ENCODE results near the gene SLC26A8.
A peak's percentile ranks its signal among the peaks of the same experiment; 100 is the strongest.
"Not testable (repeated sequence)": the region's sequence is repeated elsewhere in the genome, so short reads cannot be mapped to it uniquely, and the experiment has no call there.

Gene SLC26A8

DNA sequence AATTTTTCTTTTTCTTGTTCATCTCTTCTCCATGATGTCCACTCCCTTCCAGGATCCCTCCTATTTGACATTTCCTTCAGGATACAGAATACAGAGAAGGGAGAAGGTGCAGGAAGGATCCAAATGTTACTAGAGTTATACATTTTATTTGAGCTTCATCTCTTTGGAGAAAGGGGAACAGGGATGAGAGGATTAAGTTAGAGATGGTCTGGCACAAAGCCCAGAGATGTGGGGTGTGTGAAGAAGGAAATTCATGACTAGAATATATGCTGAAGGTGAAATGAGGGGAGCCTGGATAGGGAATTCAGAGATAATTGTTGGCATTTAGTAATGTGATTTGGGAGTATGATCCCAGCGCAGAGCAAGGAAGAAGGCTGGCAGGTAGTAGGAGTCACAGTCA is 81.1 kb downstream of the SLC26A8 start:
- no peak overlapping the region for H3K27ac ChIP-seq (ENCODE audit: low read depth, low read length)
- H3K9ac ChIP-seq (ENCODE audit: low read depth, low read length), result no peak overlapping the region
- H3K4me1 ChIP-seq (ENCODE audit: control insufficient read depth, insufficient read depth, low read length), result no peaks in the 10 kb centered on the region
- no peaks in the 10 kb centered on the region for H3K9me3 ChIP-seq (ENCODE audit: control insufficient read depth, insufficient read depth, low read length)
- H3K27me3 ChIP-seq (ENCODE audit: control insufficient read depth, insufficient read depth, low read length), result no peaks in the 10 kb centered on the region
- no peak overlapping the region for H3K4me3 ChIP-seq (ENCODE audit: low read depth, low read length)
- H3K36me3 ChIP-seq (ENCODE audit: control insufficient read depth, insufficient read depth, low read length), result no peaks in the 10 kb centered on the region

DNA sequence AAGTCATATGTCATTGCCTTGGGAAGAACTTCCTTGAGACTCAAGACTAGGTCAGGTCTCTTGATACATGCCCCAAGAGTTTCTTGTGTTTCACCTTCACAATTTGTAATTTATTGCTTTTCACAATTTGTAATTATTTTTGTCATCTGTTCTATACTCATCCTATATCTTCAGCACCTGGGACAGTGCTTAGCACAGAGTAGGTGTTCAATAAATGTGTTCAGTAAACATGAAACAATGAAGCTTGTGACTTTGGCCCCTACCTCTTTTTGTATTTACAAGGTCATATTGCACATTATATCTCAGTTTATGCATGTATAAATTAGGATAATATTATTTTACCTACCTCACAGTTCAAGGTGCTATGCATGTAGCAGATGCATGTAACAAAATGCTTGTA is 82.1 kb downstream of the SLC26A8 start:
- H3K36me3 ChIP-seq (ENCODE audit: control insufficient read depth, insufficient read depth, low read length), result no peaks in the 10 kb centered on the region
- H3K9ac ChIP-seq (ENCODE audit: low read depth, low read length), result no peak overlapping the region
- no peaks in the 10 kb centered on the region for H3K4me1 ChIP-seq (ENCODE audit: control insufficient read depth, insufficient read depth, low read length)
- no peaks in the 10 kb centered on the region for H3K9me3 ChIP-seq (ENCODE audit: control insufficient read depth, insufficient read depth, low read length)
- H3K27me3 ChIP-seq (ENCODE audit: control insufficient read depth, insufficient read depth, low read length), result no peaks in the 10 kb centered on the region
- H3K4me3 ChIP-seq (ENCODE audit: low read depth, low read length), result no peak overlapping the region
- H3K27ac ChIP-seq (ENCODE audit: low read depth, low read length), result no peak overlapping the region

DNA sequence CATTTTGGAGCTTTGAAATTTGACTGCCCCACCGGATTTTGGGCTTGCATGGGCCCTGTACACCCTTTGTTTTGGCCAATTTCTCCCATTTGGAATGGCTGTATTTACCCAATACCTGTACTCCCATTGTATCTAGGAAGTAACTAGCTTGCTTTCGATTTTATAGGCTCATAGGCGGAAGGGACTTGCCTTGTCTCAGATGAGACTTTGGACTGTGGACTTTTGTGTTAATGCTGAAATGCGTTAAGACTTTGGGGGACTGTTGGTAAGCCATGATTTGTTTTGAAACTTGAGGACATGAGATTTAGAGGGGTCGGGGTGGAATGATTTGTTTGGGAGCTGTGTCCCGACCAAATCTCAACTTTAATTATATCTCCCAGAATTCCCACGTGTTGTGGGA is 83.3 kb downstream of the SLC26A8 start:
- not testable (repeated sequence) for H3K27me3 ChIP-seq (ENCODE audit: control insufficient read depth, insufficient read depth, low read length); H3K36me3 ChIP-seq (ENCODE audit: control insufficient read depth, insufficient read depth, low read length); H3K4me3 ChIP-seq (ENCODE audit: low read depth, low read length); H3K9ac ChIP-seq (ENCODE audit: low read depth, low read length); H3K9me3 ChIP-seq (ENCODE audit: control insufficient read depth, insufficient read depth, low read length); H3K4me1 ChIP-seq (ENCODE audit: control insufficient read depth, insufficient read depth, low read length); H3K27ac ChIP-seq (ENCODE audit: low read depth, low read length)

DNA sequence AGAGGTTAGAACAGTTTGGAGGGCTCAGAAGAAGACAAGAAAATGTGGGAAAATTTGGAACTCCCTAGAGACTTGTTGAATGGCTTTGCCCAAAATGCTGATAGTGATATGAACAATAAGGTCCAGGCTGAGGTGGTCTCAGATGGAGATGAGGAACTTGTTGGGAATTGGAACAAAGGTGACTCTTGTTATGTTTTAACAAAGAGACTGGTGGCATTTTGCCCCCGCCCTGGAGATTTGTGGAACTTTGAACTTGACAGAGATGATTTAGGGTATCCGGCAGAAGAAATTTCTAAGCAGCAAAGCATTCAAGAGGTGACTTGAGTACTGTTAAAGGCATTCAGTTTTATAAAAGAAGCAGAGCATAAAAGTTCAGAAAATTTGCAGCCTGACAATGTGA is 84.4 kb downstream of the SLC26A8 start:
- not testable (repeated sequence) for H3K27me3 ChIP-seq (ENCODE audit: control insufficient read depth, insufficient read depth, low read length); H3K4me3 ChIP-seq (ENCODE audit: low read depth, low read length); H3K9ac ChIP-seq (ENCODE audit: low read depth, low read length); H3K36me3 ChIP-seq (ENCODE audit: control insufficient read depth, insufficient read depth, low read length); H3K4me1 ChIP-seq (ENCODE audit: control insufficient read depth, insufficient read depth, low read length); H3K27ac ChIP-seq (ENCODE audit: low read depth, low read length); H3K9me3 ChIP-seq (ENCODE audit: control insufficient read depth, insufficient read depth, low read length)

DNA sequence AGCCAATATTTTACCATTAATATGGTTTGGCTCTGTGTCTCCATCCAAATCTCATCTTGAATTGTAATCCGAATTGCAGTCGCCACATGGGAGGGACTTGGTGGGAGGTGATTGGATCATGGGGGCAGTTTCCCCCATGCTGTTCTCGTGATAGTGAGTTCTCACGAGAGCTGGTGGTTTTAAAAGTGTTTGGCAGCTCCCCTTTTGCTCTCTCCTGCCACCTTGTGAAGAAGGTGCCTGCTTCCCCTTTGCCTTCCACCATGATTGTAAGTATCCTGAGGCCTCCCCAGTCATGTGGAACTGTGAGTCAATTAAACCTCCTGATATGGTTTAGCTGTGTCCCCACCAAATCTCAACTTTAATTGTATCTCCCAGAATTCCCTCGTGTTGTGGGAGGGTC is 85.2 kb downstream of the SLC26A8 start:
- H3K27ac ChIP-seq (ENCODE audit: low read depth, low read length); H3K36me3 ChIP-seq (ENCODE audit: control insufficient read depth, insufficient read depth, low read length); H3K9me3 ChIP-seq (ENCODE audit: control insufficient read depth, insufficient read depth, low read length); H3K4me3 ChIP-seq (ENCODE audit: low read depth, low read length); H3K9ac ChIP-seq (ENCODE audit: low read depth, low read length); H3K27me3 ChIP-seq (ENCODE audit: control insufficient read depth, insufficient read depth, low read length); H3K4me1 ChIP-seq (ENCODE audit: control insufficient read depth, insufficient read depth, low read length): not testable (repeated sequence)

DNA sequence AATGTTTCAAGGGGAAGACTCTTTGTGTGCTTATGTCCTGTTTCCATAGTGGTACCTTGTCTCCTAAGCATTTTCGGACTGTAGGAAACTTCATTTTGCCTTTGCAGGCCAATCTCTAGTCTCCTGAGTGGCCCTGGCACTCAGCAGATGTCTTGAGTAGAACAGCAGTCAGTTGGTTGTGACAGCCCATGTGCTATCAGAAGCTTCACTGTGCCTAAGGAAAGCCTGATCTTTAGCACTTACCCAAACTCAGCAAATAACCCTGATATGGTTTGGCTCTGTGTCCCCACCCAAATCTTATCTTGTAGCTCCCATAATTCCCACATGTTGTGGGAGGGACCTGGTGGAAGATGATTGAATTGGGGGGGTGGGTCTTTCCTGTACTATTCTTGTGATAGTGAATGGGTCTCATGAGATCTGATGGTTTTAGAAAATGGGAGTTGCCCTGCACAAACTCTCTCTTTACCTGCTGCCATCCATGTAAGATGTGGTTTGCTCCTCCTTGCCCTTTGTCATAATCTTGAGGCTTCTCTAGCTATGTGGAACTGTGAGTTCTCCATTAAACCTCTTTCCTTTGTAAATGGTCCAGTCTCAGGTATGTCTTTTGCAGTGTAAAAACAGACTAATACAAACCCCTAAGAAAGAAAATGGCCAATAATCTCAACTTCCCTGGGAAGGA is 87.6 kb downstream of the SLC26A8 start:
- no peak overlapping the region for H3K9ac ChIP-seq (ENCODE audit: low read depth, low read length)
- H3K9me3 ChIP-seq (ENCODE audit: control insufficient read depth, insufficient read depth, low read length), result no peaks in the 10 kb centered on the region
- H3K27me3 ChIP-seq (ENCODE audit: control insufficient read depth, insufficient read depth, low read length), result no peaks in the 10 kb centered on the region
- no peak overlapping the region for H3K4me3 ChIP-seq (ENCODE audit: low read depth, low read length)
- H3K4me1 ChIP-seq (ENCODE audit: control insufficient read depth, insufficient read depth, low read length), result no peaks in the 10 kb centered on the region
- no peak overlapping the region for H3K27ac ChIP-seq (ENCODE audit: low read depth, low read length)
- no peaks in the 10 kb centered on the region for H3K36me3 ChIP-seq (ENCODE audit: control insufficient read depth, insufficient read depth, low read length)

DNA sequence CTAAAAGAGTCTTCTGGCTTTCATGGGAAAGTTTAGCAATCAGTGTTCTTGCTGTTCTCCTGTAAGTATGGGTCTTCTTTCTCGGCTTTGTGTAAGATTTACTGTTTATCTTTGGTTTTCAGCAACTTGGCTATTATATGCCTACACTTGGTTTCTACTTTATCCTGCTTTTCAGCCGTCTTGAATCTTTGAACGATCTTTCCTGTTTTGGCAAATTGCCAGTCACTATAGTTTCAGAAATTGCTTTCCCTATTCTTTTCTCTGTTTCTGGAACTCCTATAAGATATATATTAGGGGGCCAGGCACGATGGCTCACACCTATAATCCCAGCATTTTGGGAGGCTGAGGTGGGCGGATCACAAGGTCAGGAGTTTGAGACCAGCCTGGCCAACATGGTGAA is 89.0 kb downstream of the SLC26A8 start:
- Histone ChIP-seq H3K4me1 (ENCODE audit: control insufficient read depth, insufficient read depth, low read length) (peaks cover 5% of the 10 kb centered on the region), H3K4me3 (ENCODE audit: low read depth, low read length) (no peak overlapping the region), H3K36me3 (ENCODE audit: control insufficient read depth, insufficient read depth, low read length) (no peaks in the 10 kb centered on the region), H3K27ac (ENCODE audit: low read depth, low read length) (no peak overlapping the region), H3K9ac (ENCODE audit: low read depth, low read length) (no peak overlapping the region), H3K27me3 (ENCODE audit: control insufficient read depth, insufficient read depth, low read length) (peaks cover 5% of the 10 kb centered on the region), H3K9me3 (ENCODE audit: control insufficient read depth, insufficient read depth, low read length) (no peaks in the 10 kb centered on the region)

DNA sequence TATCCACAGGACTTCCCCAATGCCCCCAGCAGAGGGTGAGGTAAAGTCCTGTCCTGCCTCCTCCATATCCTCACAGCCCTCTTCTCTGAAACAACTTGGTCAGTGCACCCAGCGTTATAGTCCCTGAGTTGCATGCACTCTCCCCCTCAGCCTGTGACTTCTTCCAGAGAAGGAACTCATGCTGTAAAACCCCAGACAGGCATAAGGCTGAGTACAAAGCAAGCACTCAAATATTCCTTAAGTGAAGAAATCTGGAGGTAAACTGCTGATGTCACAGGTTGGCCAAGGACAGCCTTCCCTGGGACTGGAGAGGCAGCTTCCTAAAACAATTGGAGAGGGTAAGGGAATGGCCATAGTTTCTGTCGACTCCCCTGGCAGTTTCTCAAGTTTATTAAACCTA is 90.6 kb downstream of the SLC26A8 start:
- Histone ChIP-seq H3K27me3 (ENCODE audit: control insufficient read depth, insufficient read depth, low read length) (peaks cover 10% of the 10 kb centered on the region), H3K4me1 (ENCODE audit: control insufficient read depth, insufficient read depth, low read length) (peaks cover 6% of the 10 kb centered on the region), H3K36me3 (ENCODE audit: control insufficient read depth, insufficient read depth, low read length) (no peaks in the 10 kb centered on the region), H3K4me3 (ENCODE audit: low read depth, low read length) (no peak overlapping the region), H3K9me3 (ENCODE audit: control insufficient read depth, insufficient read depth, low read length) (no peaks in the 10 kb centered on the region), H3K9ac (ENCODE audit: low read depth, low read length) (no peak overlapping the region), H3K27ac (ENCODE audit: low read depth, low read length) (no peak overlapping the region)

DNA sequence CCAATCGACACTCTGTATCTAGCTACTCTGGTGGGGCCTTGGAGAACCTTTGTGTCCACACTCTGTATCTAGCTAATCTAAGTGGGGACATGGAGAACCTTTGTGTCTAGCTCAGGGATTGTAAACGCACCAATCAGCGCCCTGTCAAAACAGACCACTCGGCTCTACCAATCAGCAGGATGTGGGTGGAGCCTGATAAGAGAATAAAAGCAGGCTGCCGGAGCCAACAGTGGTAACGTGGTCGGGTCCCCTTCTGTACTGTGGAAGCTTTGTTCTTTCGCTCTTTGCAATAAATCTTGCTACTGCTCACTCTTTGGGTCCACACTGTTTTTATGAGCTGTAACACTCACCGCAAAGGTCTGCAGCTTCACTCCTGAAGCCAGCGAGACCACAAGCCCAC is 92.6 kb downstream of the SLC26A8 start:
- H3K9me3 ChIP-seq (ENCODE audit: control insufficient read depth, insufficient read depth, low read length); H3K4me1 ChIP-seq (ENCODE audit: control insufficient read depth, insufficient read depth, low read length); H3K27me3 ChIP-seq (ENCODE audit: control insufficient read depth, insufficient read depth, low read length); H3K9ac ChIP-seq (ENCODE audit: low read depth, low read length); H3K36me3 ChIP-seq (ENCODE audit: control insufficient read depth, insufficient read depth, low read length); H3K27ac ChIP-seq (ENCODE audit: low read depth, low read length); H3K4me3 ChIP-seq (ENCODE audit: low read depth, low read length): not testable (repeated sequence)

DNA sequence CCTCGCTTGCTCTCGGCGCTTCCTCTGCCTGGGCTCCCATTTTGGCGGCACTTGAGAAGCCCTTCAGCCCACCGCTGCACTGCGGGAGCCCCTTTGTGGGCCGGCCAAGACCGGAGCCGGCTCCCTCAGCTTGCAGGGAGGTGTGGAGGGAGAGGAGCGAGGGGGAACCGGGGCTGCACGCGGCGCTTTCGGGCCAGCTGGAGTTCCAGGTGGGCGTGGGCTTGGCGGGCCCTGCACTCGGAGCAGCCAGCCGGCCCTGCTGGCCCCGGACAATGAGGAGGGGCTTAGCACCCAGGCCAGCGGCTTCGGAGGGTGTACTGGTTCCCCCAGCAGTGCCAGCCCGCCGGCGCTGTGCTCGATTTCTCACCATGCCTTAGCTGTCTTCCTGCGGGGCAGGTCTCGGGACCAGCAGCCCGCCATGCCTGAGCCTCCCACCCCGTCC is 93.3 kb downstream of the SLC26A8 start:
- Histone ChIP-seq H3K4me3 (ENCODE audit: low read depth, low read length) (peak overlapping the region; percentile 54), H3K27ac (ENCODE audit: low read depth, low read length) (peak overlapping the region; percentile 35), H3K36me3 (ENCODE audit: control insufficient read depth, insufficient read depth, low read length) (no peaks in the 10 kb centered on the region), H3K9ac (ENCODE audit: low read depth, low read length) (peak overlapping the region; percentile 45; the same call in 1 of the 2 replicates), H3K9me3 (ENCODE audit: control insufficient read depth, insufficient read depth, low read length) (no peaks in the 10 kb centered on the region), H3K4me1 (ENCODE audit: control insufficient read depth, insufficient read depth, low read length) (peaks cover 6% of the 10 kb centered on the region), H3K27me3 (ENCODE audit: control insufficient read depth, insufficient read depth, low read length) (peaks cover 10% of the 10 kb centered on the region)

DNA sequence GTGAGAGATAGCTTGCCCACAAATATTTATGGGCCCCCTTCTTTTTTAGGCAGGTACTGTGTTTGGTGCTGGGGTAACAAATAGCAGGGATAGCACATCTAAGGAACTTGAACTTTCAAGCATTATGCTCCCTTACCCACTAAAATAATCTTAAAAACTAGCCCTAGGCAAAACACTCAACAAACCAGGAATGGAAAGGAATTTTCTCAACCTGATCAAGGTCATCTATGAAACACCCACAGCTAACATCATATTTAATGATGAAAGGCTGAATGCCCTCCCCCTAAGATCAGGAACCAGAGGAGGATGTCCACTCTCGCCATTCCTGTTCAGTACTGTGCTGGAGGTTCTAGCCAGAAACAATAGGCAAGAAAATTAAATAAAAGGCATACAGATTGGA is 94.8 kb downstream of the SLC26A8 start:
- Histone ChIP-seq H3K36me3 (ENCODE audit: control insufficient read depth, insufficient read depth, low read length) (no peaks in the 10 kb centered on the region), H3K27me3 (ENCODE audit: control insufficient read depth, insufficient read depth, low read length) (peaks cover 10% of the 10 kb centered on the region), H3K9me3 (ENCODE audit: control insufficient read depth, insufficient read depth, low read length) (no peaks in the 10 kb centered on the region)

More for the DNA sequence above, 94.8 kb downstream of the SLC26A8 start:
- Histone ChIP-seq H3K9ac (ENCODE audit: low read depth, low read length) (no peak overlapping the region), H3K4me3 (ENCODE audit: low read depth, low read length) (no peak overlapping the region), H3K4me1 (ENCODE audit: control insufficient read depth, insufficient read depth, low read length) (peaks cover 6% of the 10 kb centered on the region), H3K27ac (ENCODE audit: low read depth, low read length) (no peak overlapping the region)

Data from HUES48 (cell line).